OCI-LY1 (cell line): ENCODE measurements around the gene TNPO2.
"Not testable (repeated sequence)": the region's sequence is repeated elsewhere in the genome, so short reads cannot be mapped to it uniquely, and the experiment has no call there.

Experiments
- H2AFZ ChIP-seq: fragments of 200-600 bp; sonication (generic), shearing (Covaris generic); 2 replicates; pipeline ENCODE4 v1.6.0; 2014; ENCODE audit warnings: antibody characterized with exemption, mild to moderate bottlenecking, low read length
- H3F3A ChIP-seq: fragments of 200-600 bp; sonication (generic), shearing (Covaris generic); 2 replicates; pipeline ENCODE4 v1.6.0; 2014; ENCODE audit warnings: mild to moderate bottlenecking, antibody characterized with exemption, low read length, moderate library complexity; ENCODE audit not compliant: insufficient read depth
- H3K27ac ChIP-seq: fragments of 200-600 bp; sonication (generic); 2 replicates; pipeline ENCODE4 v1.5.1; 2014; ENCODE audit warnings: low read length, mixed run types, mild to moderate bottlenecking, low read depth; ENCODE audit not compliant: poor library complexity, severe bottlenecking
- H3K27me3 ChIP-seq: fragments of 200-600 bp; sonication (generic); 2 replicates; pipeline ENCODE4 v1.6.0; 2014; ENCODE audit warnings: antibody characterized with exemption, mild to moderate bottlenecking, low read length, moderate library complexity; ENCODE audit not compliant: insufficient read depth
- H3K36me3 ChIP-seq: fragments of 200-600 bp; sonication (generic); 2 replicates; pipeline ENCODE4 v1.6.1; 2014; ENCODE audit warnings: mild to moderate bottlenecking, antibody characterized with exemption, low read length, moderate library complexity, mixed read lengths; ENCODE audit not compliant: insufficient read depth
- H3K4me1 ChIP-seq: fragments of 200-600 bp; sonication (generic); 2 replicates; pipeline ENCODE4 v1.5.1; 2014; ENCODE audit warnings: mild to moderate bottlenecking, low read length, moderate library complexity; ENCODE audit not compliant: insufficient read depth, severe bottlenecking
- H3K4me2 ChIP-seq: fragments of 200-600 bp; sonication (generic), shearing (Covaris generic); 2 replicates; pipeline ENCODE4 v1.6.1; 2014; ENCODE audit warnings: low read length
- H3K4me3 ChIP-seq: fragments of 200-600 bp; sonication (generic); 2 replicates; pipeline ENCODE4 v1.5.1; 2014; ENCODE audit warnings: low read length, low read depth, mild to moderate bottlenecking, mixed read lengths; ENCODE audit not compliant: poor library complexity, severe bottlenecking
- H3K79me2 ChIP-seq: fragments of 200-600 bp; shearing (Covaris generic); 2 replicates; pipeline ENCODE4 v1.6.1; 2016; ENCODE audit warnings: mixed run types, low read length, mixed read lengths; ENCODE audit not compliant: insufficient read depth
- H3K9ac ChIP-seq: fragments of 200-600 bp; sonication (generic), shearing (Covaris generic); 2 replicates; pipeline ENCODE4 v1.6.1; 2014; ENCODE audit warnings: mild to moderate bottlenecking, low read length, mixed read lengths
- H3K9me2 ChIP-seq: fragments of 200-600 bp; sonication (generic), shearing (Covaris generic); 2 replicates; pipeline ENCODE4 v1.6.1; 2014; ENCODE audit warnings: low read depth, mild to moderate bottlenecking, low read length, mixed read lengths
- H3K9me3 ChIP-seq: fragments of 200-600 bp; shearing (Covaris generic); 2 replicates; pipeline ENCODE4 v1.6.1; 2014; ENCODE audit warnings: low read length, mixed read lengths
- H4K20me1 ChIP-seq: fragments of 200-600 bp; sonication (generic), shearing (Covaris generic); 2 replicates; pipeline ENCODE4 v1.6.0; 2016; ENCODE audit warnings: mild to moderate bottlenecking, low read length; ENCODE audit not compliant: insufficient read depth
- CTCF ChIP-seq: fragments of 200-600 bp; sonication (generic), shearing (Covaris generic); IDR thresholded peaks from 2 replicates; pipeline ENCODE4 v1.5.1; 2017; ENCODE audit warnings: mild to moderate bottlenecking, antibody characterized with exemption, low read length, moderate library complexity, mixed read lengths
- EZH2 ChIP-seq: fragments of 200-600 bp; sonication (generic), shearing (Covaris generic); IDR thresholded peaks from 2 replicates; pipeline ENCODE4 v1.8.0; 2017; ENCODE audit warnings: borderline replicate concordance, mixed run types, mild to moderate bottlenecking, antibody characterized with exemption, low read length, moderate library complexity, mixed read lengths

TNPO2 gene

GRCh38 chr19:12720296-12720695 is 3.4 kb downstream of the TNPO2 start:
- H3K4me3 ChIP-seq = peak overlapping the region; percentile 73
- no peaks in the 10 kb centered on the region for H4K20me1 ChIP-seq
- no peaks in the 10 kb centered on the region for H3K27me3 ChIP-seq
- TF ChIP-seq EZH2 (no peak), CTCF (no peak)
- peak overlapping the region; percentile 90; the same call in 1 of the 2 replicates for H3K9ac ChIP-seq
- peak overlapping the region; percentile 86 for H3K4me2 ChIP-seq
- no peaks in the 10 kb centered on the region for H3K9me3 ChIP-seq
- H3K9me2 ChIP-seq = no peaks in the 10 kb centered on the region
- no peak overlapping the region for H2AFZ ChIP-seq
- peaks cover 17% of the 10 kb centered on the region for H3K4me1 ChIP-seq
- H3K27ac ChIP-seq = no peak overlapping the region
- no peaks in the 10 kb centered on the region for H3F3A ChIP-seq
- H3K79me2 ChIP-seq = peaks cover 54% of the 10 kb centered on the region
- peaks cover 52% of the 10 kb centered on the region for H3K36me3 ChIP-seq

GRCh38 chr19:12715929-12716328 is 7.8 kb downstream of the TNPO2 start:
- Histone ChIP-seq H2AFZ (no peak overlapping the region), H3K27ac (no peak overlapping the region), H3K4me1 (peaks cover 8% of the 10 kb centered on the region), H3F3A (no peaks in the 10 kb centered on the region), H4K20me1 (no peaks in the 10 kb centered on the region), H3K9me3 (no peaks in the 10 kb centered on the region), H3K9ac (no peak overlapping the region), H3K27me3 (no peaks in the 10 kb centered on the region), H3K4me2 (no peak overlapping the region), H3K4me3 (no peak overlapping the region), H3K36me3 (peaks cover 89% of the 10 kb centered on the region), H3K79me2 (peaks cover 29% of the 10 kb centered on the region), H3K9me2 (no peaks in the 10 kb centered on the region)
- TF ChIP-seq EZH2 (no peak), CTCF (no peak)

- no peaks in the 10 kb centered on the region for H4K20me1 ChIP-seq
- no peak overlapping the region for H3K4me2 ChIP-seq
Measured at GRCh38 chr19:12715102-12715501, 8.6 kb downstream of the TNPO2 start.

GRCh38 chr19:12713304-12713703 is 10.4 kb downstream of the TNPO2 start:
- H3K9me3 ChIP-seq, H4K20me1 ChIP-seq, H3K9ac ChIP-seq, H3K4me2 ChIP-seq, H3F3A ChIP-seq, H3K4me3 ChIP-seq, H2AFZ ChIP-seq, H3K4me1 ChIP-seq, H3K27me3 ChIP-seq, H3K27ac ChIP-seq, H3K9me2 ChIP-seq, H3K79me2 ChIP-seq: not testable (repeated sequence)
- H3K36me3 ChIP-seq = peaks cover 93% of the 10 kb centered on the region

More at GRCh38 chr19:12715102-12715501, 8.6 kb downstream of the TNPO2 start:
- Histone ChIP-seq H3K36me3 (peaks cover 90% of the 10 kb centered on the region), H3K9ac (no peak overlapping the region), H3K4me3 (no peak overlapping the region), H3K9me3 (no peaks in the 10 kb centered on the region), H3K27ac (no peak overlapping the region), H3K79me2 (peaks cover 21% of the 10 kb centered on the region), H3F3A (no peaks in the 10 kb centered on the region), H3K27me3 (no peaks in the 10 kb centered on the region), H3K4me1 (peaks cover under 1% of the 10 kb centered on the region), H3K9me2 (no peaks in the 10 kb centered on the region), H2AFZ (no peak overlapping the region)
- TF ChIP-seq CTCF = no peak
- no peak for TF ChIP-seq EZH2

- H3K4me2 ChIP-seq, H3K9ac ChIP-seq, H3F3A ChIP-seq, H3K4me3 ChIP-seq, H3K9me2 ChIP-seq, H3K79me2 ChIP-seq, H3K27me3 ChIP-seq, H3K27ac ChIP-seq, H4K20me1 ChIP-seq, H3K4me1 ChIP-seq, H2AFZ ChIP-seq, H3K9me3 ChIP-seq: not testable (repeated sequence)
- H3K36me3 ChIP-seq = peaks cover 89% of the 10 kb centered on the region
Measured at GRCh38 chr19:12712077-12712476, 11.7 kb downstream of the TNPO2 start.
